Stimulated activated CD4-positive, alpha-beta T cell treated with anti-CD3 and anti-CD28 coated beads, Interleukin-1b, Interleukin-23, amount 100 ng/mL, for 1 hour (primary cell): ENCODE data around the gene MTHFSD.

Experiments
- DNase-seq, 2 donors: peaks; one replicate each; pipeline ENCODE4 v3.0.0-alpha.2; 2020; ENCODE audit warnings: low read depth in 2 of 2

The MTHFSD gene

GRCh38 chr16:86570558-86571529 lies 15.8 kb upstream of the MTHFSD start:
- DNase-seq = no peak

DNA sequence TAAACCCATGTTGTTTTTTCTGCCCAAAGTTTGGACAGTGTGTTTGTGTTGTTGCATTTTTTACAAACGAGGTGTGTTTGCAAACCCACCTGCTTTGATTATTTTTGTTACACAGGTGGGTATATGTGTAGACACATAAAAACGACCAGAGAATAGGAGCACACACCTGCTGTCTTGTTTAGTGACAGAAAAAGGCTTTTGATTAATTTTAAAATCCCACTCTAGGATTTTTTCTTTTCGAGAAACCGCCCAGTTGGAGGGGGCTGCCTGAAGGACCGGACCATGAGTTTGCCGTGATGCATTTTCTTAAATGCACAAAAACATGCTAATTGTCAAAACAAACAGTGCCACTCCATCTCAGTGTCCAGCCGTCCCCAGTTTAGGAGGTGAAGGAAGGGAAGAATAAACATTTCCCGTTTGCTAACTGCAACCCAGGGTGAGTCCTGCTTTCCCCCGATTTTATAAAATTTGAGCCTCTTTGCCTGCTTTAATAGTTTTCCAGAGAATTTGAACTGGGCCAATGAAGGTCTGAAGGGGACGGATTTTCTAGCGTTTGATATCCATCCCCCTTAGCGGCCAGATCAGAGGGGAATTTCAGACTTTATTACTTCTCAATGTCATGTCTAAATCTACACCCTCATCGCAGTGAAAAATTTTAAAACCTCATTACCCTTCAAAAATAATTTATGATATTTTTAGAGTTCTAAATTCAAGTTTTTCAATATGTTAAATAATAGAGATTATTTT lies 14.8 kb upstream of the MTHFSD start:
- no peak for DNase-seq

DNA sequence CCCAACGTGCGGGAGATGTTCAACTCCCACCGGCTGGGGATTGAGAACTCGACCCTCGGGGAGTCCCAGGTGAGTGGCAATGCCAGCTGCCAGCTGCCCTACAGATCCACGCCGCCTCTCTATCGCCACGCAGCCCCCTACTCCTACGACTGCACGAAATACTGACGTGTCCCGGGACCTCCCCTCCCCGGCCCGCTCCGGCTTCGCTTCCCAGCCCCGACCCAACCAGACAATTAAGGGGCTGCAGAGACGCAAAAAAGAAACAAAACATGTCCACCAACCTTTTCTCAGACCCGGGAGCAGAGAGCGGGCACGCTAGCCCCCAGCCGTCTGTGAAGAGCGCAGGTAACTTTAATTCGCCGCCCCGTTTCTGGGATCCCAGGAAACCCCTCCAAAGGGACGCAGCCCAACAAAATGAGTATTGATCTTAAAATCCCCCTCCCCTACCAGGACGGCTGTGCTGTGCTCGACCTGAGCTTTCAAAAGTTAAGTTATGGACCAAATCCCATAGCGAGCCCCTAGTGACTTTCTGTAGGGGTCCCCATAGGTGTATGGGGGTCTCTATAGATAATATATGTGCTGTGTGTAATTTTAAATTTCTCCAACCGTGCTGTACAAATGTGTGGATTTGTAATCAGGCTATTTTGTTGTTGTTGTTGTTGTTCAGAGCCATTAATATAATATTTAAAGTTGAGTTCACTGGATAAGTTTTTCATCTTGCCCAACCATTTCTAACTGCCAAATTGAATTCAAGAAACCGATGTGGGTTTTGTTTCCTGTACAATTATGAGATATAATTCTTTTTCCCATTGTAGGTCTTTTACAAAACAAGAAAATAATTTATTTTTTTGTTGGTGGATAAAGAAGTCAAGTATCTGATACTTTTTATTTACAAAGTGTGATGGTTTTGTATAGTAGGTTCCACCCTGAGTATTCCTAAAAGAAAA lies 13.9 kb upstream of the MTHFSD start:
- DNase-seq = no peak

- no peak for DNase-seq
These were observed 12.9 kb upstream of the MTHFSD start for GRCh38 chr16:86567701-86568581.

DNA sequence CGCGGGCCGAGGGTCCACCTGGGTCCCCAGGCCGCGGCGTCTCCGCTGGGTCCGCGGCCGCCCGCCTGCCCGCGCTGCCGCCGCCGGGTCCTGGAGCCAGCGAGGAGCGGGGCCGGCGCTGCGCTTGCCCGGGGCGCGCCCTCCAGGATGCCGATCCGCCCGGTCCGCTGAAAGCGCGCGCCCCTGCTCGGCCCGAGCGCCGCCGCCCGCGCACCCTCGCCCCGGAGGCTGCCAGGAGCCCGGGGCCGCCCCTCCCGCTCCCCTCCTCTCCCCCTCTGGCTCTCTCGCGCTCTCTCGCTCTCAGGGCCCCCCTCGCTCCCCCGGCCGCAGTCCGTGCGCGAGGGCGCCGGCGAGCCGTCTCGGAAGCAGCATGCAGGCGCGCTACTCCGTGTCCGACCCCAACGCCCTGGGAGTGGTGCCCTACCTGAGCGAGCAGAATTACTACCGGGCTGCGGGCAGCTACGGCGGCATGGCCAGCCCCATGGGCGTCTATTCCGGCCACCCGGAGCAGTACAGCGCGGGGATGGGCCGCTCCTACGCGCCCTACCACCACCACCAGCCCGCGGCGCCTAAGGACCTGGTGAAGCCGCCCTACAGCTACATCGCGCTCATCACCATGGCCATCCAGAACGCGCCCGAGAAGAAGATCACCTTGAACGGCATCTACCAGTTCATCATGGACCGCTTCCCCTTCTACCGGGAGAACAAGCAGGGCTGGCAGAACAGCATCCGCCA lies 12.1 kb upstream of the MTHFSD start:
- DNase-seq = no peak

GRCh38 chr16:86566601-86566965 lies 11.5 kb upstream of the MTHFSD start, which contains the start of gene FOXC2:
Gene FOXC2 (plus strand): TSS chr16:86566829. CDS start chr16:86567336, 507 bp downstream.
- no peak for DNase-seq

DNA sequence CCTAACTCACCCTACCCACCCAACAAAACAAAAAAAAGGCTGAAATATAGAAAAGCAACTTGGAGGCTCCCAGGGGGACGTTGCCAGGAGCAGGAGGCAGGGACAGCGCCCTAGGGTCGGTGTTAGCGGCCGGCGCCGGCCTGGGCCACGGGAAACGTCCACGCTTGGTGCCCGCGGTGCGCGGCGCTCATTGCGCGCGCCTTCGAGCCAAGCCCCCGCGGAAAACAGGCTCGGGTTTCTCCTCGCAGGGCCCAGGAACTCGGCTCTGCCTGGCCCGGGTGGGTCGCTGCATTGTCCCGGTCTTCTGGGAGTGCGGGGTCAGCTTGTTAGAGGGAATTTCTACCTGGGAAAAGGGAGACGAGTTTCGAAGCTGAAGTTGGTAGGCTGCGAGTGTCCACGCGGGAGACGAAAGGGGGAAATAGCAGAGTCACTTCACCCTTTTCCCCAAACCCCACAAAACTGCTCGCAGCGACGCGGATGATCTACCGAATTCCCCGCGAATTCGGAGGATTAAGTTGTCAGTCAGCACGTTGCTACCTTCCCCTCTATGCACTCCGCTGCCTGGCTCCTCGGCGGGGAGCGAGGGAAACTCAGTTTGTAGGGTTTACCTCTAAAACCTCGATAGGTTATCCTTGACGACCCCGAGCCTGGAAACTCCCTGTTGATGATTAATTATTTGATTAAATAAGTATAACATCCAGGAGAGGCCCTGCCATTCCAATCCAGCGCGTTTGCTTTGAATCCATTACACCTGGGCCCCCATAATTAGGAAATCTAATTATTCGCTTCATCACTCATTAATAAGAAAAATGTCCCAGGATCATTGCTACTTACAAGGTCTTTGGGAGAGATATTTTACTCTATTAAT lies 10.8 kb upstream of the MTHFSD start:
- no peak for DNase-seq

- DNase-seq = no peak
These were observed 10.2 kb upstream of the MTHFSD start for GRCh38 chr16:86565181-86565631.

GRCh38 chr16:86563469-86564345 lies 8.7 kb upstream of the MTHFSD start:
- DNase-seq = peak; percentile 54 to 76

- no peak for DNase-seq
These were observed 7.3 kb upstream of the MTHFSD start for GRCh38 chr16:86562356-86562755.

DNA sequence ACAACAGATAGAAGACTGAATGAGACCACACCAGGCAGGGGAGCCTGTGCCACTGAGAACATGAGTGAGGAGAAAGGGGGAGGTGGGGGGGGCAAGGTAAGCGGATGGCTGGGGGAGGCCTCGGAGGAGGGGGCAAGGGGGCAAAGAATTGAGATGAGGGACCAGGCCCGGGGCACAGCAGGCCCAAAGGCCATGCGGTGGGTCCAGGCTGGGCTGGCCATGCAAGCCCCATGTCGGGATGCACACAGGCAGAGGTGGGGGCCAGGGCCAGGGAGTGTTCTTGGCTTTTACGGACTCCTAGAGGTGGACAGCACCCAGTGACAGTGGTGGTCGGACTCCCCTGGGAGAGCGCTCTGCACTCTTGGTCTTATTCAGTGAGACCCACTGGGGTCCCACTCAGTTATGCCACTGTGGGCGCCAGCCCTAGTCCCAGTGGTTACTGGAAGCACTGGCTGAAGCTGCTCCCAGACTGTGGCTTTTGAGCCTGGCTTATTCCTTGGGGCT lies 4.8 kb upstream of the MTHFSD start:
- no peak for DNase-seq

DNA sequence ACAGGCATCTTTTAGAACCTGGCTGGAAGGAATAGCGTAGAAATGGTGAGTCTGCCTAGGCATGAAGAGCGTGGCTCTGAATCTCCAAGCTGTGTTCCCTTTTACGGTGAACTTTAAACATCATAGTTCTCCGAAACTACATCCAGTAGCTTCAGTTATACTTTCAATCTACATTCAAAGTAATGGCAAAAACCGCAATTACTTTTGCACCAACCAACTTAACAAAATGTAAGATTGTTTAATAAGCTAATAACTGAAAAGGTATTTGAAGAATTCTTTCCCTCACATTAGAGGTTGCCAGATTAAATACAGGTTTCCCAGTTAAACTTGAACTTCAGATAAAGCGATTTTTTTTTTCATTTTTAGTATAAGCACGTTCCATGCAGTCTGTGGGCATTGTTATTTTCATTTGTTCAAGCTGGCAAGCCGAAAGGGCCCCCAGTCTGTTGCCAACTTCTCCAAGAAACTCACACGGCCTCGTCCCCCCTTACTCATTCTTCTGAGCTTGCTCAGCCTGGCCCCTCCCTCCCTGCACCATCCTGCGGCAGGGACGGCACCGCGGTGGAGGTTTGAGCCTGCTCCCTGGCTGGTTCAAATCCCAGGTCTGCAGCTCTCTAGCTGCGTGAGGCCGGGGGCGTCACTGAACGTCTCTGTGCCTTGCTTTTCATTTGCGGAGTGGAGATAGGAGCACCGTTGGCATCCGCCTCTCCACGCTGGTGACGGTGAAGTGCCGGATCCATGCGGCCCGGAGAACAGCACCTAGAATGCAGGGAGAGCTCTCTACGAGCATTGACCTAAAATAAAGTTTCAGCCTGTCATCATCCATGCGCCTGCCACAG lies 3.5 kb upstream of the MTHFSD start:
- no peak for DNase-seq

DNA sequence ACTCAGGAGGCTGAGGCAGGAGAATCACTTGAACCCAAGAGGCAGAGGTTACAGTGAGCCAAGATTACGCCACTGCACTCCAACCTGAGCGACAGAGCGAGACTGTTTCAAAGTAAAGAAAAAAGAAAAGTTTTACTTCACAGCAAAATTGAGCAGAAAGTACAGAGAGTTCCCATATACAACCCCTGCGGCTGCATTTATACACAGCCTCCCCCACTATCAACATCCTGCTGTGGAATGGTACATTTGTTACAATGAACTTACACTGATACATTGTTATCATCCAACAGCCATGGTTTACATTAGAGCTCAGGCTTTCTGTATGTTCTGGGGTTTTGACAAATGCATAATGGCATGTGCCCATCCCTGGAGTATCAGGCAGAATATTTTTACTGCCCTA lies 2.6 kb upstream of the MTHFSD start:
- DNase-seq = no peak

- no peak for DNase-seq
These were observed 1.5 kb upstream of the MTHFSD start for GRCh38 chr16:86556576-86556975.

DNA sequence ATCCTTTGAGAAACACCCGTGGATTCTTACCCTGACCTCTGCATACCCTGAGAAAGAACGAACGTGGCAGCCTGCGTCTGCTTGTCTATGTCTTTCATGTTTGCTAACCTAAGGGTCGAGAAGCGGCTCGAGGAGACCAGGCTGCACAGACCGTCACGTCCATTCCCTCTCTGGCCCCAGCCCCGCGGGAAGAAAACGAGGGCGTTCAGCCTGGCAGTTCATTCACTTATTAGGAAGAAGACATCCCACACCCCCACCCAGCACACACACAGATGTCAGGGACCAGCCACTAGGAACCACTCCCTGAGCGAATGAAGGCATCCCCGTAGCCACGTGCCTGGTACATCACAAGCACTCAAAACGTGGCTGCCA lies 655 bp upstream of the MTHFSD start:
- no peak for DNase-seq

- DNase-seq = no peak
These were observed 477 bp downstream of the MTHFSD start for GRCh38 chr16:86554599-86554916.

GRCh38 chr16:86553356-86553755 lies 1.7 kb downstream of the MTHFSD start:
- no peak for DNase-seq
